ENCODE measurements around the gene TINAGL1. TPM values are rescaled to one million over a fixed set of nuclear protein-coding genes. Genes with fewer than 3 reads are reported as not detected.

The TINAGL1 gene
- total RNA-seq, 4 donors from 2014 or later: 139 to 354 (median 244) TPM

DNA sequence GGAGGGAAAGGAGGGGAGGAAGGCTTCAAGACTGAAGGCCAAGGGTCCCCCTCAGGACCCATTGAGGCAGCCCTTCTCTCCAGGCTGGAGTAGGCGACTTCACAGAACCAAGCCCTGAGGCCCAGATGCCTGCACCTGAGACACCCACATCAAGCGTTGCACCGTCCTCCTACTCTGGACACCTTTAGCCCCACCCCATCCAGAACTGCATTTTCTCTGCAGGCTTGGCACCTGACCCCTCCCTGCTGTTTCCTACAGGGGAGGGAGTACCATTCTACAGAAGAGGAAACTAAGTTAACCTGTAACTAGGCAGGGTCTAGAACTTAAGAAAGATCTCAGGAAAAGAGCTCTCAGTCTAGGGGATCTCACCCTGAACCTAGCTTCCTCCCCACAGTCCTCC, 56.3 kb downstream of the TINAGL1 start:
- Histone ChIP-seq H3K4me1 (peaks cover 10 to 66% (median 22%) of the 10 kb centered on the region in 4 donors), H3K27ac (replicated peaks in 1 of 4) (no peak overlapping the region), H3K36me3 (peaks cover 57 to 79% (median 74%) of the 10 kb centered on the region in 4 donors), H3K4me3 (no peak overlapping the region), H3K27me3 (no peaks in the 10 kb centered on the region), H3K9me3 (no peaks in the 10 kb centered on the region)
- TF ChIP-seq EP300 (IDR thresholded peaks at IDR 0.05) (no peak), POLR2AphosphoS5 (IDR thresholded peaks at IDR 0.05) (no peak), POLR2A (IDR thresholded peaks at IDR 0.05; ENCODE audit: low read depth) (no peak)
- TF ChIP-seq, protein P1, sequence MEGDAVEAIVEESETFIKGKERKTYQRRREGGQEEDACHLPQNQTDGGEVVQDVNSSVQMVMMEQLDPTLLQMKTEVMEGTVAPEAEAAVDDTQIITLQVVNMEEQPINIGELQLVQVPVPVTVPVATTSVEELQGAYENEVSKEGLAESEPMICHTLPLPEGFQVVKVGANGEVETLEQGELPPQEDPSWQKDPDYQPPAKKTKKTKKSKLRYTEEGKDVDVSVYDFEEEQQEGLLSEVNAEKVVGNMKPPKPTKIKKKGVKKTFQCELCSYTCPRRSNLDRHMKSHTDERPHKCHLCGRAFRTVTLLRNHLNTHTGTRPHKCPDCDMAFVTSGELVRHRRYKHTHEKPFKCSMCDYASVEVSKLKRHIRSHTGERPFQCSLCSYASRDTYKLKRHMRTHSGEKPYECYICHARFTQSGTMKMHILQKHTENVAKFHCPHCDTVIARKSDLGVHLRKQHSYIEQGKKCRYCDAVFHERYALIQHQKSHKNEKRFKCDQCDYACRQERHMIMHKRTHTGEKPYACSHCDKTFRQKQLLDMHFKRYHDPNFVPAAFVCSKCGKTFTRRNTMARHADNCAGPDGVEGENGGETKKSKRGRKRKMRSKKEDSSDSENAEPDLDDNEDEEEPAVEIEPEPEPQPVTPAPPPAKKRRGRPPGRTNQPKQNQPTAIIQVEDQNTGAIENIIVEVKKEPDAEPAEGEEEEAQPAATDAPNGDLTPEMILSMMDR (IDR thresholded peaks at IDR 0.05): no peak
- intact Hi-C loops (cut with DNase I): no loop called here
- no peak for DNase-seq (ENCODE audit: extremely low spot score)
- 100% methylated on average over 3 of the region's 3 CpGs for WGBS

DNA sequence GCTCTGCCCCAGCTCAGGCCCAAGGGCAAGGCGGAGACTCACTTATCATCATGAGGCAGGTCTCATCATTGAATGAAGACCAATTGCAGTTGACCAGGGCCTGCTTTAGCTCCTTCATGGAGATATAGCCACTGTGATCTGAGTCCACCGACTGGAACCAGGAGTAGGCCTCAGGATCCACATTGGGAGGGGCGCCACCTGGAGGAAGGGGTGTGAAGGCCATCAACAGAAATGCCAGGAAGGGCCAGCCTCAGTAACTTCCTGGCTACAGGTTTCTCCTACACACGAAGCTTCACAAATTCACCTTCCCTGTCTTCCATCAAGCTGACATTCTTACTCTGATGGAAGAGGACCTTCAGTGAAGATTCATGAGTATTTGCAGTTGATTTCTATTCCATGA, 56.8 kb downstream of the TINAGL1 start:
- Histone ChIP-seq H3K27ac (replicated peaks in 1 of 4) (no peak overlapping the region), H3K36me3 (peaks cover 57 to 74% (median 70%) of the 10 kb centered on the region in 4 donors), H3K27me3 (no peaks in the 10 kb centered on the region), H3K4me3 (no peak overlapping the region), H3K9me3 (no peaks in the 10 kb centered on the region), H3K4me1 (peaks cover 5 to 66% (median 22%) of the 10 kb centered on the region in 4 donors)
- no peak for DNase-seq (ENCODE audit: extremely low spot score)
- TF ChIP-seq POLR2A (IDR thresholded peaks at IDR 0.05; ENCODE audit: low read depth) (no peak), EP300 (IDR thresholded peaks at IDR 0.05) (no peak), POLR2AphosphoS5 (IDR thresholded peaks at IDR 0.05) (no peak)
- TF ChIP-seq, protein P1 (IDR thresholded peaks at IDR 0.05): peak in 1 of 3 experiments; percentile 41
- WGBS: 88% methylated on average over 1 of the region's 4 CpGs
- intact Hi-C loops (cut with DNase I): no loop called here

Other genes starting within 250 kb of the TINAGL1 start
- gene FABP3, start 203.4 kb upstream of the TINAGL1 start, total RNA-seq: 10 to 100 TPM; 14.6 to 38.6 (median 29.8) TPM
- gene SERINC2, start 163.3 kb upstream of the TINAGL1 start, total RNA-seq: 1 to 10 TPM; 1.7 to 4.0 (median 2.8) TPM
- gene HCRTR1, start 41.2 kb downstream of the TINAGL1 start, total RNA-seq: 1 to 10 TPM in 2 of 4 donors, under 1 TPM in 1, not detected in 1; 0.45 to 1.8 (median 1.7) TPM
- gene PEF1, start 68.4 kb downstream of the TINAGL1 start, total RNA-seq: 100 to 1,000 TPM in 1 of 4 donors, 10 to 100 TPM in 3; 61.5 to 101 (median 92.9) TPM
- 10 to 100 TPM; 35.1 to 62.7 (median 47.6) TPM for gene COL16A1, start 127.5 kb downstream of the TINAGL1 start, total RNA-seq
- gene ADGRB2, start 187.8 kb downstream of the TINAGL1 start, total RNA-seq: 1 to 10 TPM in 2 of 4 donors, under 1 TPM in 2; 0.83 to 4.2 (median 2.1) TPM
- under 1 TPM in 3 of 4 donors, not detected in 1; 0.17 to 0.19 (median 0.17) TPM for gene SPOCD1, start 239.5 kb downstream of the TINAGL1 start, total RNA-seq

Data from esophagus muscularis mucosa (tissue), 4 donors.